Left lung (tissue), 10 donors: ENCODE measurements around the gene CPM. TPM values are rescaled to one million over a fixed set of nuclear protein-coding genes. Genes with fewer than 3 reads are reported as not detected.
A peak's percentile ranks its signal among the peaks of the same experiment; 100 is the strongest.

ENCODE experiments used
- ATAC-seq: fragments of 200-7000 bp; cut with Tn5 transposase; one replicate; pipeline ENCODE4 v1.9.1; 2020; ENCODE audit warnings: moderate library complexity
- DNase-seq, 4 donors: peaks; one replicate each; pipeline ENCODE4 v3.0.0-alpha.2; 2013 to 2020
- H3K27ac ChIP-seq, 2 donors: fragments of 200-600 bp; sonication (generic) in 1 of 2; one replicate each; pipeline versions ENCODE4 v1.5.0 to v1.8.0; 2020 to 2021
- H3K27me3 ChIP-seq, 2 donors: fragments of 200-600 bp; sonication (generic) in 1 of 2; one replicate each; pipeline versions ENCODE4 v1.5.0 to v1.8.0; 2020 to 2021
- H3K36me3 ChIP-seq, 2 donors: fragments of 200-600 bp; sonication (generic) in 1 of 2; one replicate each; pipeline versions ENCODE4 v1.5.0 to v1.8.0; 2020 to 2021
- H3K4me1 ChIP-seq, 2 donors: fragments of 200-600 bp; one replicate each; pipeline ENCODE4 v1.8.0; 2021
- H3K4me3 ChIP-seq, 2 donors: fragments of 200-600 bp; sonication (generic) in 1 of 2; one replicate each; pipeline versions ENCODE4 v1.5.0 to v1.8.0; 2020 to 2021; ENCODE audit warnings: mild to moderate bottlenecking in 1 of 2
- H3K9me3 ChIP-seq, 2 donors: fragments of 200-600 bp; sonication (generic) in 1 of 2; one replicate each; pipeline versions ENCODE4 v1.5.0 to v1.8.0; 2020 to 2021
- intact Hi-C, 2 donors: fragments of 100-400 bp; cut with DNase I; formaldehyde crosslinking; loops; one replicate each; pipeline versions ENCODE4 v1.11.2 to v1.14.2; 2022
- polyA plus RNA-seq, 6 donors: library from polyadenylated mRNA; unstranded; fragments of 120-200 nt; gene quantifications; one replicate each; pipeline ENCODE4 v1.2.1, GENCODE V29; 2013; ENCODE audit not compliant: insufficient read length in 6 of 6
- total RNA-seq, 2 donors: library from RNA; stranded (reverse); fragmentation: NEBNext Ultra II Directional; extraction: Animal tissue kit (Norgen Biotek cat#: 25700); gene quantifications; one replicate each; pipeline ENCODE4 v1.2.1, GENCODE V29; 2021
- TF ChIP-seq, protein P1 (sequence below), 2 donors: fragments of 200-600 bp; sonication (generic) in 1 of 2; IDR thresholded peaks; one replicate each; pipeline versions ENCODE4 v1.5.0 to v1.8.0; 2021; ENCODE audit warnings: antibody characterized with exemption in 2 of 2
- donor health status: DM: no; HTN: yes; CAD: no.
- donor health status: DM: no; HTN: no; CAD: no.

The CPM gene
- total and polyA plus RNA-seq, 8 donors: 180 to 708 (median 336) TPM

DNA sequence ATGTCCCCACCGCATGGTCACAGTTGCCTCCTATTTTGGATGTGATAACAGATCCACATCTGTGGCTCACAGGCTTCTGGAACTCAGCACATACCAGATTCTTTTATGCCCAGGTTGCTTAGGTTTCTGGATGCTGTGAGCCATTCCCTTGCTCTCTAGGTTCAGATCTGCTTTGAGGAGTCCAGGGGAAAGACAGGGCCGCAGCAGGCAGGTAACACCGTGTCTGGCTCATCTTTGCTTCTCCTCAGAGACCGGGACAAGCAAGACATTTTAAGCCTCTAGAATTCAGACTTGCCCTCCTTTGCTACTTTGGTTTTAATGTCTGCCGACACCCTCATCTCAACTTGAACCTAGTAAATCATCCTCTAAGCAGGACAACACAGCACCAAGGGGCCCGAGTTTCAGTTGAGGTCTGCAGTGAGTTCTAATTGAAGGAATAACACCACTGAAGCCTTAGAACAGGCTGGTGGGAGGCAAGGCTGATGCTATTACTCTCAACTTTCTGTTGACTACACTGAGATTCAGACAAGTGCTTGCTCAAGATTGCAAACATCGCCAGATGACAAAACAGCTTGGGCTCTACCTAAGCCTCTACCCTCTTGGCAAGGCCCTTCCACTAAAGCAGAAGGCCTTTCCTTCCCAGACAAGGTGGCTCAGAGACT lies 69.7 kb downstream of the CPM start:
- Histone ChIP-seq H3K4me3 (no peak overlapping the region), H3K4me1 (peaks cover 0 to 5% of the 10 kb centered on the region in 2 donors), H3K27me3 (no peaks in the 10 kb centered on the region), H3K9me3 (no peaks in the 10 kb centered on the region), H3K36me3 (peaks cover 0 to 69% of the 10 kb centered on the region in 2 donors), H3K27ac (no peak overlapping the region)
- TF ChIP-seq, protein P1, sequence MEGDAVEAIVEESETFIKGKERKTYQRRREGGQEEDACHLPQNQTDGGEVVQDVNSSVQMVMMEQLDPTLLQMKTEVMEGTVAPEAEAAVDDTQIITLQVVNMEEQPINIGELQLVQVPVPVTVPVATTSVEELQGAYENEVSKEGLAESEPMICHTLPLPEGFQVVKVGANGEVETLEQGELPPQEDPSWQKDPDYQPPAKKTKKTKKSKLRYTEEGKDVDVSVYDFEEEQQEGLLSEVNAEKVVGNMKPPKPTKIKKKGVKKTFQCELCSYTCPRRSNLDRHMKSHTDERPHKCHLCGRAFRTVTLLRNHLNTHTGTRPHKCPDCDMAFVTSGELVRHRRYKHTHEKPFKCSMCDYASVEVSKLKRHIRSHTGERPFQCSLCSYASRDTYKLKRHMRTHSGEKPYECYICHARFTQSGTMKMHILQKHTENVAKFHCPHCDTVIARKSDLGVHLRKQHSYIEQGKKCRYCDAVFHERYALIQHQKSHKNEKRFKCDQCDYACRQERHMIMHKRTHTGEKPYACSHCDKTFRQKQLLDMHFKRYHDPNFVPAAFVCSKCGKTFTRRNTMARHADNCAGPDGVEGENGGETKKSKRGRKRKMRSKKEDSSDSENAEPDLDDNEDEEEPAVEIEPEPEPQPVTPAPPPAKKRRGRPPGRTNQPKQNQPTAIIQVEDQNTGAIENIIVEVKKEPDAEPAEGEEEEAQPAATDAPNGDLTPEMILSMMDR (IDR thresholded peaks at IDR 0.05): no peak
- DNase-seq (no peak), ATAC-seq (no peak)
- intact Hi-C loops: loop anchor here in 1 of 2 donors (10.0 kb wide), 1 partner anchor 202 kb away; no protein-coding TSS in a partner anchor

DNA sequence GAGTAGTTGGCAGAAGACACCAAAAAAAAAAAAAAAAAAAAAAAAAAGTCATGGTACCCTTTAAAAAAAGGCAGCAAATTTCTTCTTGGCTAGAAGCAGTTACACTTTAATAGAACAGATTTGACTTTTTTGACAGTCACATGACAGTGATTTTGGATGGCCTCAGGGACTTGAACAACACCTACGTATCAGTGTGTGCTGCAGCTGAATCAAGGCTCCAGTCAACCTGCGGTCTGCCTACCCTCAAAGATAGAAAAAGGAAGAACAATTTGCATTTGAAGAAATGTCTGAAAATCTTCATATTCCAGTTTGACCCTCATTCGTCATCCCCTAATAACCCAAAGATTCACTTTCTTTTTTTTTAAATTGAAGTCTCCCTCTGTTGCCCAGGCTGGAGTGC lies 71.1 kb downstream of the CPM start:
- Histone ChIP-seq H3K4me1 (peaks cover 0 to 5% of the 10 kb centered on the region in 2 donors), H3K9me3 (no peaks in the 10 kb centered on the region), H3K4me3 (no peak overlapping the region), H3K36me3 (peaks cover 0 to 67% of the 10 kb centered on the region in 2 donors), H3K27ac (no peak overlapping the region), H3K27me3 (no peaks in the 10 kb centered on the region)
- intact Hi-C loops: loop anchor here in 1 of 2 donors (10.0 kb wide), 1 partner anchor 203 kb away; no protein-coding TSS in a partner anchor
- ATAC-seq (no peak), DNase-seq (no peak)
- TF ChIP-seq, protein P1 (IDR thresholded peaks at IDR 0.05): no peak

DNA sequence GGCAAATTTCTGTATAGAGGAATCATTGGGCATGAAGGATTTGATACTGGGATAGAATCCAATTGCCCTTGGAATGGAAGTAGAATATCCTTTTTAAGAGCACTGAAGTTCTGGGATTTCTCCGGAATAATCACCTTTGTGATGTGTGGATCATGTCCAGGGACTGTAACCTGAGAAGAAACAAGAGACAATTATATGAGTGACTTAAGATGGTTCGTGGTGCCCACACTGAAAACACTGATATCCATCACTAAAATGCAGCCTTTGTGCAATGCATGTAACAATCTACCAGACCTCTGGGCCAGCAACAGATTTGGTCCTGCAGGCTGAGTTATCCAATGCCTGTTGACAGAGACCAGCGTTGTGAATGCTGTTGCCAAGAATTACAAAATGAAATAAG lies 76.5 kb downstream of the CPM start:
- TF ChIP-seq, protein P1 (IDR thresholded peaks at IDR 0.05): no peak
- ATAC-seq: no peak
- H3K27me3 ChIP-seq: no peaks in the 10 kb centered on the region
- H3K4me1 ChIP-seq: no peaks in the 10 kb centered on the region
- intact Hi-C loops: no loop called here
- H3K9me3 ChIP-seq: no peaks in the 10 kb centered on the region
- H3K4me3 ChIP-seq: no peak overlapping the region
- no peak overlapping the region for H3K27ac ChIP-seq
- peaks cover 0 to 54% of the 10 kb centered on the region in 2 donors for H3K36me3 ChIP-seq
- no peak for DNase-seq

DNA sequence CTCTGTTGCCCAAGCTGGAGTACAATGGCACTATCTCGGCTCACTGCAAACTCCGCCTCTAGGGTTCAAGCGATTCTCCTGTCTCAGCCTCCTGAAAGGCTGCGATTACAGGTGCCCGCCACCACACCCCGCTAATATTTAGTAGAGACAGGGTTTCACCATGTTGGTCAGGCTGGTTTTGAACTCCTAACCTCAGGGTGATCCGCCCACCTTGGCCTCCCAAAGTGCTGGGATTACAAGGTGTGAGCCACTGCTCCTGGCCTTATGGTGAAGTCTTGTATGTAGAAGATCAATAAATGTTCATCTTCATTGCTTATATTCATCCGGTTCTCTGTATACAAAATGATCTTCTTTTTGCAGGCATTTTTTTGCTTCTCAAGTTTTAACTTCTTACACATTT lies 77.2 kb downstream of the CPM start:
- DNase-seq: no peak
- intact Hi-C loops: no loop called here
- TF ChIP-seq, protein P1 (IDR thresholded peaks at IDR 0.05): no peak
- no peak overlapping the region for H3K4me3 ChIP-seq
- H3K4me1 ChIP-seq: no peaks in the 10 kb centered on the region
- ATAC-seq: no peak
- no peaks in the 10 kb centered on the region for H3K27me3 ChIP-seq
- H3K36me3 ChIP-seq: peaks cover 0 to 46% of the 10 kb centered on the region in 2 donors
- no peak overlapping the region for H3K27ac ChIP-seq
- no peaks in the 10 kb centered on the region for H3K9me3 ChIP-seq

DNA sequence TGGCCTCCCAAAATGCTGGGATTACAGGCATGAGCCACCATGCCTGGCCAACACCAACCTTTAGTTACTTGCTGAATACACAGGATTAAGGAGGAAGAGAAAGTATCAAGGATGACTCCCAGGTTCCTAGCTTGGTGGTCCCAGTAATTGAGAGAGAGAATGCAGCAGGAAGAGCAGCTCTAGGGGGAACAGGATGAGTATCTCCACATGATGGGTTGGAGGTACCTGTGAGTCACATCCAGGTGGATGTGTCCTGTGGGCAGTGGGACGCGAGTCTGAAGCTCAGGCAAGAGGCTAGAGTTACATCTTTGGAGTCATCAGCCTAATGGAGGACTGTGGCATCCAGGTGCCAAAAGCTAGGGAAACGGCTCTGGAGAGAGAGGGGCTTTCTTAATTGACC lies 77.9 kb downstream of the CPM start:
- TF ChIP-seq, protein P1 (IDR thresholded peaks at IDR 0.05): no peak
- peak; percentile 32 for ATAC-seq
- intact Hi-C loops: no loop called here

More for the DNA sequence above, 77.9 kb downstream of the CPM start:
- Histone ChIP-seq H3K27ac (no peak overlapping the region), H3K4me1 (no peaks in the 10 kb centered on the region), H3K36me3 (peaks cover 0 to 41% of the 10 kb centered on the region in 2 donors), H3K9me3 (no peaks in the 10 kb centered on the region), H3K27me3 (no peaks in the 10 kb centered on the region), H3K4me3 (no peak overlapping the region)
- no peak for DNase-seq
